Mucosa of stomach (tissue), 1 donor: ENCODE results near the gene TRIM17.

ENCODE experiments used
- H3K27me3 ChIP-seq: one replicate; pipeline ENCODE4 v1.7.0; 2013; ENCODE audit warnings: mild to moderate bottlenecking, low read length; ENCODE audit not compliant: control insufficient read depth, insufficient read depth
- H3K36me3 ChIP-seq: one replicate; pipeline ENCODE4 v1.7.0; 2013; ENCODE audit warnings: low read length; ENCODE audit not compliant: control insufficient read depth, insufficient read depth
- H3K4me1 ChIP-seq: one replicate; pipeline ENCODE4 v1.7.0; 2013; ENCODE audit warnings: mild to moderate bottlenecking, low read length; ENCODE audit not compliant: control insufficient read depth, insufficient read depth
- H3K4me3 ChIP-seq: one replicate; pipeline ENCODE4 v1.7.0; 2013; ENCODE audit warnings: low read length
- H3K9ac ChIP-seq: one replicate; pipeline ENCODE4 v1.7.0; 2013; ENCODE audit warnings: mild to moderate bottlenecking, low read length, moderate library complexity
- H3K9me3 ChIP-seq: one replicate; pipeline ENCODE4 v1.7.0; 2013; ENCODE audit warnings: mild to moderate bottlenecking, low read length, moderate library complexity; ENCODE audit not compliant: control insufficient read depth
- donor health status: Pancreatic carcinoma.

The TRIM17 gene

GRCh38 chr1:228363686-228364067 is 53.0 kb downstream of the TRIM17 start:
- Histone ChIP-seq H3K4me1 (no peaks in the 10 kb centered on the region), H3K9ac (no peak overlapping the region), H3K27me3 (peaks cover 15% of the 10 kb centered on the region), H3K4me3 (no peak overlapping the region), H3K36me3 (no peaks in the 10 kb centered on the region), H3K9me3 (no peaks in the 10 kb centered on the region)

GRCh38 chr1:228362884-228363450 is 53.7 kb downstream of the TRIM17 start:
- no peak overlapping the region for H3K9ac ChIP-seq
- H3K4me1 ChIP-seq, result no peaks in the 10 kb centered on the region
- peaks cover 8% of the 10 kb centered on the region for H3K27me3 ChIP-seq
- no peak overlapping the region for H3K4me3 ChIP-seq
- no peaks in the 10 kb centered on the region for H3K9me3 ChIP-seq
- H3K36me3 ChIP-seq, result no peaks in the 10 kb centered on the region

GRCh38 chr1:228362141-228362883 is 54.3 kb downstream of the TRIM17 start:
- no peaks in the 10 kb centered on the region for H3K36me3 ChIP-seq
- H3K9ac ChIP-seq, result no peak overlapping the region
- H3K27me3 ChIP-seq, result peaks cover 3% of the 10 kb centered on the region

DNA sequence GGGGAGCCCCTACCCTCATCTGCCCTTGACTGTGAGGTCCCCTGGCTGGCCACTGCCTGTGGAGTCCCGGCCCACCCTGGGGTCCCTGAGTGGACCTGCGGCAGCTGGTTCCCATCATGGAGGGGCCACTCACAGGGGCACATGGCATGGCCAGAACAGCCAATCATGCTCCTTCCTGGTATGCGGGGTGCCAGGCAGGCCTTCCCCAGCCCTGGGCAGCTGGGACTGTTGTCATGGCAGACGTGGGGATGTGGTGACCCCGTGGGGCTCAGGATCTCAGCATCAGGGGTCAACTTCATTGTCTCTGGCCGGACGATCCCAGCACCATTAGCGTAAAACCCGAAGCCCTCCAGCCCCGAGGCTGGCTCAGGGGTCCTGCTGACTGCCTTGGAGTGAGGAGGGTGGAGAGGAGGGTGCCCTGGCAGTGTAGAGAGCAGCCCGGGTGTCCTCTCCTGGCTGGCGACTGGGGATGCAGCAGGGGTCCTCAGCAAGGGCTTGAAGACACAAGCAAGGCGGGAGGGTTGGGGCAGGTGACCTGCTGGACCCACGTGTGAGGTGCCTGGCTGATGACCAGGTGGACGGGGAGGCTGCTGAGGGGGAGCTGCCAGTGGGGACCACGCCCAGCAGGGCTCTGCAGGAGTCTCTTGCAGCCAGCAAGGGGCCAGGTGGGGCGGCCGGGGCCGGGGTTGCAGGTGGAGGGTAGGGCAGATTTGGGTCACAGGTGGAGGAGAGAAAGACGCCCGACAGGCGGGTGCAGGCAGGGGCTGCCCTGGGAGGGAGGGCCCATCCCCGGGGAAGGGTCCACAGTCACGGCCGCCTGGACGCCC is 55.1 kb downstream of the TRIM17 start:
- H3K4me3 ChIP-seq, result no peak overlapping the region
- no peak overlapping the region for H3K9ac ChIP-seq
- H3K9me3 ChIP-seq, result no peaks in the 10 kb centered on the region
- H3K4me1 ChIP-seq, result no peaks in the 10 kb centered on the region
- no peaks in the 10 kb centered on the region for H3K27me3 ChIP-seq
- H3K36me3 ChIP-seq, result no peaks in the 10 kb centered on the region

More at GRCh38 chr1:228362141-228362883, 54.3 kb downstream of the TRIM17 start:
- no peaks in the 10 kb centered on the region for H3K9me3 ChIP-seq
- H3K4me3 ChIP-seq, result no peak overlapping the region
- no peaks in the 10 kb centered on the region for H3K4me1 ChIP-seq

DNA sequence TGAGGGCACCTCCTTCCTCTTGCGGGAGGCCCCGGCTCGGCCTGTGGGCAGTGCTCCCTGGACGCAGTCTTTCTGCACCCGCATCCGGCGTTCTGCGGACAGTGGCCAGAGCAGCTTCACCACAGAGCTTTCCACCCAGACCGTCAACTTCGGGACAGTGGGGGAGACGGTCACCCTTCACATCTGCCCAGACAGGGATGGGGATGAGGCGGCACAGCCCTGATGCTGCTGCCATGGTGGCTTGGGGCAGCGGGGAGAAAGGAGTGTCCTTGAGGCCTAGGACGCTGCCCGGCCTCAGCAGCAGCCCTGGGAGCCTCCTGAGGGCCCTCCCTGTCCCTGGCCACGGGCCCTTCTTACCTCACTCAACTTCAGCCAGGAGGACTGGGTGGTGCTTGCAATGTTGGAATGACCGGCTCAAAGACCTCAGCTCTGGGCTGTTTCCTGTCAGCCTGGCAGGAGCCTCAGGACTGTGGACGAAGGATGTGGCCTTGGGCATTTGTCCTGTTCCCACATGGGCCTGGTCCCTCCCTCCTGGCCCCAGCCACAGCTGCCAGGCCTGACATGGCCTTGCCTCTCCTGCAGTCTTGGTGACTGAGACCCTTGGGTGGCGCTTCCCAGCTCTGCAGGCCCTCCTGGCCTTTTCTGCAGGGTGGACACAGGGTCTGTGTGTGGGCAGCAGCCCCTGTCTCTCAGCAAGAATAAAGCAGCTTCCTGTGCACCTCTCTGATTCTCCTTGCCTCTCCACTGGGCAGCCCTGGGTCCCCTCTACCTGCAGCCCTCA is 55.9 kb downstream of the TRIM17 start:
- Histone ChIP-seq H3K27me3 (no peaks in the 10 kb centered on the region), H3K9ac (no peak overlapping the region), H3K9me3 (no peaks in the 10 kb centered on the region), H3K4me3 (no peak overlapping the region), H3K4me1 (no peaks in the 10 kb centered on the region), H3K36me3 (no peaks in the 10 kb centered on the region)

DNA sequence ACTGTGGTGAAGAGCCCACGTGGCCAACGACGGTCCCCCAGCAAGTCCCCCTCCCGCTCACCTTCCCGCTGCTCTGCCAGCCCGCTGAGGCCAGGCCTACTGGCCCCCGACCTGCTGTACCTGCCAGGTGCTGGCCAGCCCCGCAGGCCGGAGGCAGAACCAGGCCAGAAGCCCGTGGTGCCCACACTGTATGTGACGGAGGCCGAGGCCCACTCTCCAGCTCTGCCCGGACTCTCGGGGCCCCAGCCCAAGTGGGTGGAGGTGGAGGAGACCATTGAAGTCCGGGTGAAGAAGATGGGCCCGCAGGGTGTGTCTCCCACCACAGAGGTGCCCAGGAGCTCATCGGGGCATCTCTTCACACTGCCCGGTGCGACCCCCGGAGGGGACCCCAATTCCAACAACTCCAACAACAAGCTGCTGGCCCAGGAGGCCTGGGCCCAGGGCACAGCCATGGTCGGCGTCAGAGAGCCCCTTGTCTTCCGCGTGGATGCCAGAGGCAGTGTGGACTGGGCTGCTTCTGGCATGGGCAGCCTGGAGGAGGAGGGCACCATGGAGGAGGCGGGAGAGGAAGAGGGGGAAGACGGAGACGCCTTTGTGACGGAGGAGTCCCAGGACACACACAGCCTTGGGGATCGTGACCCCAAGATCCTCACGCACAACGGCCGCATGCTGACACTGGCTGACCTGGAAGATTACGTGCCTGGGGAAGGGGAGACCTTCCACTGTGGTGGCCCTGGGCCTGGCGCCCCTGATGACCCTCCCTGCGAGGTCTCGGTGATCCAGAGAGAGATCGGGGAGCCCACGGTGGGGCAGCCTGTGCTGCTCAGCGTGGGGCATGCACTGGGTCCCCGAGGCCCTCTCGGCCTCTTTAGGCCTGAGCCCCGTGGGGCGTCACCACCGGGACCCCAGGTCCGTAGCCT is 56.8 kb downstream of the TRIM17 start:
- no peaks in the 10 kb centered on the region for H3K4me1 ChIP-seq
- no peak overlapping the region for H3K4me3 ChIP-seq
- H3K27me3 ChIP-seq, result no peaks in the 10 kb centered on the region
- no peaks in the 10 kb centered on the region for H3K9me3 ChIP-seq
- H3K9ac ChIP-seq, result no peak overlapping the region
- no peaks in the 10 kb centered on the region for H3K36me3 ChIP-seq

DNA sequence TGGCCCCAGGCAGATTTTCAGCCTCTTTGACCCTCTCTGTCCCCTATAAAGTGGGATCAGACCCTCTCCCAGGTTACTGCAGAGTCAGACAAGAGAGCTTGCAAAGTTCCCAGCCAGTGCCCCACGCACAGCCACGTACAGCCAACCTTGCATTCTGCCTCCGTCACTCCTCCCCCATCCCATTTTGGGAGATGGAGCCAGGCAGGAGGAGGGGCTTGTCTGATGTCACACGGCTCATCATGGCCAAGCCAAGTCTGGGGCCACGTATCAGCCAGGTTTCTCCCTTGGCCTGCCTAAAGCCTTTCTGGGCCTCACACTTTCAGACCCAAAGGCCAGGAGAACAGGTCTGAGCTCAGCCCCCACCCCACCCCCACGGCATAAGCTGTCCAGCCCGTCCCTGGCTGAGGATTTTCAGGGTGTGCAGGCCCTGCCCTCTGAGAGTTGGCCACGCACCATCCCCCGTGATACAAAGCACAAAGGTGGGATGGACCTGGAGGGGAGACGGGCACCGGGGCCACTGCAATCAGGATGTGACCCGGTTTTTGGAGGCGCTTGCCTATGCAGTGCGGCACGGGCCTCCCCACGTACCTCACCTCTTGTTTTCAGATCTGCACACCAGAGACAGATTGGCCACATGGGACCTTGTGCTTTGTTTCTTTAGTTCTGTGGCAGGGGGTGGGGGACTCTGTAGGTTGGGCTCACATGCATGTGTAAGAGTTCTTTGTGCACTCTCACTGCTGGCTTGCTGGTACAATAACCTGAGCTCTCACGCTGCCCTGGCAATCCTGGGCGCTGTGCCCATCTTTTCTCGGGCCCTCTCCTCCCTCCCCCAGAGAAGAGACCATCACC is 57.7 kb downstream of the TRIM17 start:
- Histone ChIP-seq H3K4me1 (no peaks in the 10 kb centered on the region), H3K9ac (no peak overlapping the region), H3K36me3 (no peaks in the 10 kb centered on the region), H3K4me3 (no peak overlapping the region), H3K27me3 (no peaks in the 10 kb centered on the region), H3K9me3 (no peaks in the 10 kb centered on the region)

DNA sequence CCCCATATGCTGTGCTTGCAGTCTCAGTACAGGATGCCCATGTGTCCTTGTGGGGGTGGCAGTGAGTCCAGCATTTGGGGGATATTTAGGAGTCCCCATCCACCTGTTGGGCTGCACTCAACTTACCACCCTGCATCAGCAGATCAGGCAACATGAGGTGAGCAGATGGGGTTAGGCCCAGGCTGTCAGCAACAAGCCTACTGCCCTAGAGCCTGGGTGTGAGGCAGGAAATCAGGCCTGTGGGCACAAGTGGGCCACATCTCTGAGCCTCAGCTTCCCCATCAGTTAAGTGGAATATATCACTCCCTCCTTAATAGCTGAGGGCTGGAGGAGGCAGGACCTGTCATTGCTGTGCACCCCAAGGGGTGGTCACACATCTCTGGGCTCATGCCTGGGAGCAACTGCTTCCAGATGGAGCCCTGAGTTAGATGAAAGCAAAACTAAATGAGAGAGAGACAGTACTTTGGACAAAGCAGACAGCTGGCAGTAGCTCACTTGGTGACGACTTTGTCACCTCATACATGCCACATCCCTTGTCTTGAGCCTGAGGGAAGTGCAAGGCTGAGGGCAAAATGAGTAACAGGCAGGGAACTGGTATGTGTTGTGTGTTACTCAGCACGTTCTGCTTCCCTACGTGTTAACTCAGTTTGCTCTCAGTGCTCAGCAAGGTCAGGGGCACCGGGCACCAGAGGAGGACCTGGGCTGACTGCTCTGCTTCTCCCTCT is 58.5 kb downstream of the TRIM17 start:
- Histone ChIP-seq H3K9me3 (no peaks in the 10 kb centered on the region), H3K4me3 (no peak overlapping the region), H3K36me3 (no peaks in the 10 kb centered on the region), H3K27me3 (no peaks in the 10 kb centered on the region), H3K9ac (no peak overlapping the region), H3K4me1 (no peaks in the 10 kb centered on the region)
